Peyer's patch (tissue), 4 donors: ENCODE data around the gene ADAM17.

Source experiments
- POLR2A ChIP-seq, 2 donors: fragments of 450-650 bp; IDR thresholded peaks; one replicate each; pipeline ENCODE4 v1.5.1; 2017; ENCODE audit warnings: antibody characterized with exemption in 2 of 2, mild to moderate bottlenecking in 2 of 2, moderate library complexity in 2 of 2
- TF ChIP-seq, protein P1 (sequence below), 6 experiments: fragments of 450-650 bp in 4 of 6; fragments of 200-600 bp in 2 of 6; sonication (generic) in 1 of 6; IDR thresholded peaks; one replicate each; pipeline ENCODE4 v1.5.1; 2017 to 2019; ENCODE audit warnings: antibody characterized with exemption in 6 of 6, mild to moderate bottlenecking in 3 of 6, moderate library complexity in 1 of 6

DNA sequence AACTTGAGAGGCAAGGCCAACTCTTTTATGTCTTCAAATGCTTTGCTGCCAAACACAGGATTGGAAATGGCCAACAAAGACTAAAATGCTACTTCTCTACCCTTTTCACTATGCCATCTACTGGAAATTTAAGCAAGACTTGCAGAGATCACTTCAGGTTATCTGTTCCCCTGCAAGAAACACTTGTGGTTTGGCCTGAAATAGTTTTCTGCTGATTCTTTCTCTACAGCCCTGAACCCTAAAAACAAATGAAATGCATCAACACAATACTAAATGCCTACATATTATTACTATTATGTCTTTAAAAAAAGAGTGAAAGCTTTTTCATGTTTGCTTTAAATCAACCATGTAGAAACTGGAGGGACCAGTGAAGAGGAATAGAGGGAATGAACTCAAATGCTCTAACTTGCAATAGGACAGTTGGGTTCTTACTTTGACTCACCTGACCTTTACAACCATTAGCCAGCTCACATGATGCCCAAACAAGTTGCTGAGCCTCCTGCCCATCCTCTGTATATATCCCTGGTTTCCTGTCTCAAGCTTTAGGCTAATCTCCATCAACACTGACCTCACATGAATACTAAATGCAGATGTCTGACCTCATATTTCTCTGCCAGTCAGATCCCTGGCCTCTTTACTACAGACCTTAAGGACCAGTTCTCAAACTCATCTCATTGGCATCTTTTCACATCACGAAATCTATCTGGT is 17.5 kb upstream of the ADAM17 start:
- no peak for TF ChIP-seq POLR2A (IDR thresholded peaks at IDR 0.05)
- TF ChIP-seq, protein P1, sequence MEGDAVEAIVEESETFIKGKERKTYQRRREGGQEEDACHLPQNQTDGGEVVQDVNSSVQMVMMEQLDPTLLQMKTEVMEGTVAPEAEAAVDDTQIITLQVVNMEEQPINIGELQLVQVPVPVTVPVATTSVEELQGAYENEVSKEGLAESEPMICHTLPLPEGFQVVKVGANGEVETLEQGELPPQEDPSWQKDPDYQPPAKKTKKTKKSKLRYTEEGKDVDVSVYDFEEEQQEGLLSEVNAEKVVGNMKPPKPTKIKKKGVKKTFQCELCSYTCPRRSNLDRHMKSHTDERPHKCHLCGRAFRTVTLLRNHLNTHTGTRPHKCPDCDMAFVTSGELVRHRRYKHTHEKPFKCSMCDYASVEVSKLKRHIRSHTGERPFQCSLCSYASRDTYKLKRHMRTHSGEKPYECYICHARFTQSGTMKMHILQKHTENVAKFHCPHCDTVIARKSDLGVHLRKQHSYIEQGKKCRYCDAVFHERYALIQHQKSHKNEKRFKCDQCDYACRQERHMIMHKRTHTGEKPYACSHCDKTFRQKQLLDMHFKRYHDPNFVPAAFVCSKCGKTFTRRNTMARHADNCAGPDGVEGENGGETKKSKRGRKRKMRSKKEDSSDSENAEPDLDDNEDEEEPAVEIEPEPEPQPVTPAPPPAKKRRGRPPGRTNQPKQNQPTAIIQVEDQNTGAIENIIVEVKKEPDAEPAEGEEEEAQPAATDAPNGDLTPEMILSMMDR (IDR thresholded peaks at IDR 0.05): no peak
